Panc1 (cell line): ENCODE data around the gene DENND1C.

ENCODE experiments used
- SIN3A ChIP-seq: IDR thresholded peaks from 2 replicates; pipeline ENCODE4 v1.6.1; 2012; ENCODE audit warnings: low read depth, mild to moderate bottlenecking, low read length, moderate library complexity, borderline replicate concordance; ENCODE audit not compliant: insufficient read depth
- TCF7L2 ChIP-seq: IDR thresholded peaks from 2 replicates; pipeline ENCODE4 v1.6.1; 2011; ENCODE audit warnings: mild to moderate bottlenecking, low read depth, low read length, inconsistent platforms
- TF ChIP-seq, protein P1 (sequence below): fragments of 450-650 bp; IDR thresholded peaks from 2 replicates; pipeline ENCODE4 v1.5.1; 2017; ENCODE audit warnings: mild to moderate bottlenecking

DNA sequence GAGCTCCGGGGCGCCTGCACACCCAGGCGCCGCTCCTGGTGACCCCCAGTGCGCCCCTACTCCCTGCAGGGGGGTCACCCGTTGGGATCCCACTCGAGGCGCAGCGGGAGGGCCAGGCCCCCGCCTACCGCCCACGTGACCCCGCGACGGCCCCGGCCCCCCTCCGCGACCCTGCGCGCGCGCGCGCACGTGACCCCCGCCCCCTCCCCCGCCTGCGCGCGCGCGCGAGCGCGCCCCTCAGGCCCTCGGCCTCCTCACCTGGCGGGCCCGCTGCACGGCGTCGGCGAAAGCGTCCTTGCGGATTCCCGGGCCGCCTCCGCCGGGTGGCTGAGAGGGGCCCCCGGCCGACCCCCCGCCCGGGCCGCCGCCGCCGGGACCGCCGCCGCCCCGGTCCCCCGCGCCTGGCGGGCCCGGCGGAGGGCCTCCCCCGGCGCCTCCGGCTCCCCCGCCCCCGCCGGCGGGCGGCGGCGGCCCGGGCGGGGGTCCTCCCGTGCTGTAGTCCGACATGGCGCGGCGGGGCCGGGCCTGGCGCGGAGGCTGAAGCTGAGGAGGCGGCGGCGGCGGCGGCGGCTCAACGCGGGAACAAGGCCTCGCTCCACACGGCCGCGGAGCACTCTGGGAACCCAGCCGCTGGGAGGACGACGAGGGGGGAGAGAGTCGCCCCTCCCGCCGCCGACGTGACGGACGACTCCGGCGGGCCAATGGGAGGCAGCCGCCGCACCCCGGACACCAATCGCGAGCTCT is 57.2 kb downstream of the DENND1C start, which contains the start of gene KHSRP:
- TF ChIP-seq, protein P1, sequence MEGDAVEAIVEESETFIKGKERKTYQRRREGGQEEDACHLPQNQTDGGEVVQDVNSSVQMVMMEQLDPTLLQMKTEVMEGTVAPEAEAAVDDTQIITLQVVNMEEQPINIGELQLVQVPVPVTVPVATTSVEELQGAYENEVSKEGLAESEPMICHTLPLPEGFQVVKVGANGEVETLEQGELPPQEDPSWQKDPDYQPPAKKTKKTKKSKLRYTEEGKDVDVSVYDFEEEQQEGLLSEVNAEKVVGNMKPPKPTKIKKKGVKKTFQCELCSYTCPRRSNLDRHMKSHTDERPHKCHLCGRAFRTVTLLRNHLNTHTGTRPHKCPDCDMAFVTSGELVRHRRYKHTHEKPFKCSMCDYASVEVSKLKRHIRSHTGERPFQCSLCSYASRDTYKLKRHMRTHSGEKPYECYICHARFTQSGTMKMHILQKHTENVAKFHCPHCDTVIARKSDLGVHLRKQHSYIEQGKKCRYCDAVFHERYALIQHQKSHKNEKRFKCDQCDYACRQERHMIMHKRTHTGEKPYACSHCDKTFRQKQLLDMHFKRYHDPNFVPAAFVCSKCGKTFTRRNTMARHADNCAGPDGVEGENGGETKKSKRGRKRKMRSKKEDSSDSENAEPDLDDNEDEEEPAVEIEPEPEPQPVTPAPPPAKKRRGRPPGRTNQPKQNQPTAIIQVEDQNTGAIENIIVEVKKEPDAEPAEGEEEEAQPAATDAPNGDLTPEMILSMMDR: no peak
- TF ChIP-seq TCF7L2 (no peak), SIN3A (no peak)
